ENCODE measurements around the gene ADAP1.

DNA sequence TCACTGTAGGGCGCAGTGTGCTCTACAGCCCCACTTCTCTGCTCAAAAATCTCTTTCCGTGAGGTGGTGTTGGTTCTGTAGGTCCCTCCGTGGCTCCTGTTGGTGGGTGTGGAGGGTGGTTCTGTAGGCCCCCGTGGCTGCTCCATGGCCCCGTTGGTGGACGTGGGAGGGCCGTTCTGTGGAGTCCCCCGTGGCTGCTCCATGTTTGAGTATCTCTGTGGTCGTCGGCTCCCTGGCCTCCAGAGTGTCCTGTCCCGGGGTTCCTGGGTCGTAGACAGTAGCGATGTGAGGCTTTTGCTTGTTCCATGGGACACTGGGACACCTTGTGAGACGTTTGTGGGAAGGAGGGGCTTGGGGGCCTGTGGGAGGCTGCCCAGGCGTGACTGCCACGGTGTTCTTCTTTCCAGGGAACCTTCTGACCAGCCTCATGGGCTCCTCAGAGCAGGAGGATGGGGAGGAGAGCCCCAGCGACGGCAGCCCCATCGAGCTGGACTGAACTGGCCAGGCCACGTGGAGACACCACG is 59.5 kb downstream of the ADAP1 start:
- TF ChIP-seq POLR2A (IDR thresholded peaks at IDR 0.05) (no peak), EP300 (IDR thresholded peaks at IDR 0.05; ENCODE audit: low read depth) (no peak)
- TF ChIP-seq, protein P1, sequence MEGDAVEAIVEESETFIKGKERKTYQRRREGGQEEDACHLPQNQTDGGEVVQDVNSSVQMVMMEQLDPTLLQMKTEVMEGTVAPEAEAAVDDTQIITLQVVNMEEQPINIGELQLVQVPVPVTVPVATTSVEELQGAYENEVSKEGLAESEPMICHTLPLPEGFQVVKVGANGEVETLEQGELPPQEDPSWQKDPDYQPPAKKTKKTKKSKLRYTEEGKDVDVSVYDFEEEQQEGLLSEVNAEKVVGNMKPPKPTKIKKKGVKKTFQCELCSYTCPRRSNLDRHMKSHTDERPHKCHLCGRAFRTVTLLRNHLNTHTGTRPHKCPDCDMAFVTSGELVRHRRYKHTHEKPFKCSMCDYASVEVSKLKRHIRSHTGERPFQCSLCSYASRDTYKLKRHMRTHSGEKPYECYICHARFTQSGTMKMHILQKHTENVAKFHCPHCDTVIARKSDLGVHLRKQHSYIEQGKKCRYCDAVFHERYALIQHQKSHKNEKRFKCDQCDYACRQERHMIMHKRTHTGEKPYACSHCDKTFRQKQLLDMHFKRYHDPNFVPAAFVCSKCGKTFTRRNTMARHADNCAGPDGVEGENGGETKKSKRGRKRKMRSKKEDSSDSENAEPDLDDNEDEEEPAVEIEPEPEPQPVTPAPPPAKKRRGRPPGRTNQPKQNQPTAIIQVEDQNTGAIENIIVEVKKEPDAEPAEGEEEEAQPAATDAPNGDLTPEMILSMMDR (IDR thresholded peaks at IDR 0.05): no peak

Measured in transverse colon (tissue), 3 donors.